Prostate gland (tissue), 2 donors: ENCODE measurements around the gene CALML3.

Source experiments
- CTCF ChIP-seq, 4 experiments: fragments of 200-600 bp in 2 of 4; fragments of 450-650 bp in 2 of 4; sonication (generic) in 2 of 4; IDR thresholded peaks; 1 replicate in 3 of 4; 2 replicates in 1 of 4; pipeline ENCODE4 v1.5.1; 2016 to 2019; ENCODE audit warnings: antibody characterized with exemption in 4 of 4, mild to moderate bottlenecking in 2 of 4, moderate library complexity in 2 of 4
- POLR2A ChIP-seq: fragments of 450-650 bp; IDR thresholded peaks from one replicate; pipeline ENCODE4 v1.6.1; 2016; ENCODE audit warnings: antibody characterized with exemption, mild to moderate bottlenecking
- POLR2AphosphoS5 ChIP-seq: sonication (generic); formaldehyde crosslinking; IDR thresholded peaks from one replicate; pipeline ENCODE4 v1.6.1; 2017; ENCODE audit warnings: antibody characterized with exemption

- TF ChIP-seq POLR2AphosphoS5 (no peak), CTCF (IDR thresholded peaks at IDR 0.05) (no peak), POLR2A (no peak)
Observed at GRCh38 chr10:5532618-5533097, 7.9 kb downstream of the CALML3 start.
